ENCODE results near the gene SURF2. TPM values are rescaled to one million over a fixed set of nuclear protein-coding genes. Genes with fewer than 3 reads are reported as not detected.

Gene SURF2
- total and polyA plus RNA-seq, 9 of the 15 experiments (the other 6 are each of a cell fraction or from before 2014, with no cell fraction given) = 5.5 to 82.5 (median 21.3) TPM

- TF ChIP-seq, protein P1, sequence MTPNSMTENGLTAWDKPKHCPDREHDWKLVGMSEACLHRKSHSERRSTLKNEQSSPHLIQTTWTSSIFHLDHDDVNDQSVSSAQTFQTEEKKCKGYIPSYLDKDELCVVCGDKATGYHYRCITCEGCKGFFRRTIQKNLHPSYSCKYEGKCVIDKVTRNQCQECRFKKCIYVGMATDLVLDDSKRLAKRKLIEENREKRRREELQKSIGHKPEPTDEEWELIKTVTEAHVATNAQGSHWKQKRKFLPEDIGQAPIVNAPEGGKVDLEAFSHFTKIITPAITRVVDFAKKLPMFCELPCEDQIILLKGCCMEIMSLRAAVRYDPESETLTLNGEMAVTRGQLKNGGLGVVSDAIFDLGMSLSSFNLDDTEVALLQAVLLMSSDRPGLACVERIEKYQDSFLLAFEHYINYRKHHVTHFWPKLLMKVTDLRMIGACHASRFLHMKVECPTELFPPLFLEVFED (CRISPR knock-in tag; conservative IDR thresholded peaks at IDR 0.05) = peak; percentile 88
- TF ChIP-seq, protein P2, sequence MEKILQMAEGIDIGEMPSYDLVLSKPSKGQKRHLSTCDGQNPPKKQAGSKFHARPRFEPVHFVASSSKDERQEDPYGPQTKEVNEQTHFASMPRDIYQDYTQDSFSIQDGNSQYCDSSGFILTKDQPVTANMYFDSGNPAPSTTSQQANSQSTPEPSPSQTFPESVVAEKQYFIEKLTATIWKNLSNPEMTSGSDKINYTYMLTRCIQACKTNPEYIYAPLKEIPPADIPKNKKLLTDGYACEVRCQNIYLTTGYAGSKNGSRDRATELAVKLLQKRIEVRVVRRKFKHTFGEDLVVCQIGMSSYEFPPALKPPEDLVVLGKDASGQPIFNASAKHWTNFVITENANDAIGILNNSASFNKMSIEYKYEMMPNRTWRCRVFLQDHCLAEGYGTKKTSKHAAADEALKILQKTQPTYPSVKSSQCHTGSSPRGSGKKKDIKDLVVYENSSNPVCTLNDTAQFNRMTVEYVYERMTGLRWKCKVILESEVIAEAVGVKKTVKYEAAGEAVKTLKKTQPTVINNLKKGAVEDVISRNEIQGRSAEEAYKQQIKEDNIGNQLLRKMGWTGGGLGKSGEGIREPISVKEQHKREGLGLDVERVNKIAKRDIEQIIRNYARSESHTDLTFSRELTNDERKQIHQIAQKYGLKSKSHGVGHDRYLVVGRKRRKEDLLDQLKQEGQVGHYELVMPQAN (IDR thresholded peaks at IDR 0.05; ENCODE audit: borderline replicate concordance) = peak; percentile 73; the same call in 1 of the 2 replicates
- TF ChIP-seq, protein P3, sequence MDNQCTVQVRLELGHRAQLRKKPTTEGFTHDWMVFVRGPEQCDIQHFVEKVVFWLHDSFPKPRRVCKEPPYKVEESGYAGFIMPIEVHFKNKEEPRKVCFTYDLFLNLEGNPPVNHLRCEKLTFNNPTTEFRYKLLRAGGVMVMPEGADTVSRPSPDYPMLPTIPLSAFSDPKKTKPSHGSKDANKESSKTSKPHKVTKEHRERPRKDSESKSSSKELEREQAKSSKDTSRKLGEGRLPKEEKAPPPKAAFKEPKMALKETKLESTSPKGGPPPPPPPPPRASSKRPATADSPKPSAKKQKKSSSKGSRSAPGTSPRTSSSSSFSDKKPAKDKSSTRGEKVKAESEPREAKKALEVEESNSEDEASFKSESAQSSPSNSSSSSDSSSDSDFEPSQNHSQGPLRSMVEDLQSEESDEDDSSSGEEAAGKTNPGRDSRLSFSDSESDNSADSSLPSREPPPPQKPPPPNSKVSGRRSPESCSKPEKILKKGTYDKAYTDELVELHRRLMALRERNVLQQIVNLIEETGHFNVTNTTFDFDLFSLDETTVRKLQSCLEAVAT (IDR thresholded peaks at IDR 0.05) = 0 out of 4 replicates have a peak, but pooled peaks of 1 of the 2 experiments have one; percentile 67
- TF ChIP-seq FOXM1 (IDR thresholded peaks at IDR 0.05; ENCODE audit: low read depth) (peak; percentile 77), FOXM1 (CRISPR knock-in tag; IDR thresholded peaks at IDR 0.05; ENCODE audit: low read depth) (no peak), LEF1 (IDR thresholded peaks at IDR 0.05) (no peak), ERF (CRISPR knock-in tag; IDR thresholded peaks at IDR 0.05) (peak; percentile 57), MBD2 (IDR thresholded peaks at IDR 0.05; ENCODE audit: borderline replicate concordance, low read depth) (peak; percentile 92), EP400 (IDR thresholded peaks at IDR 0.05) (peak; percentile 98), CREM (IDR thresholded peaks at IDR 0.05; ENCODE audit: low read depth) (peak; percentile 35; the same call in 1 of the 2 replicates), ESRRB (CRISPR knock-in tag; IDR thresholded peaks at IDR 0.05; ENCODE audit: borderline replicate concordance) (no peak), ETV1 (tag; conservative IDR thresholded peaks at IDR 0.05; ENCODE audit: low read depth) (peak; percentile 51; the same call in 1 of the 2 replicates), PML (IDR thresholded peaks at IDR 0.05; ENCODE audit: low read length) (peak; percentile 93), TSC22D4 (tag; IDR thresholded peaks at IDR 0.05) (no peak), CREB1 (IDR thresholded peaks at IDR 0.05) (peak; percentile 54; the same call in 1 of the 2 replicates), CREB1 (CRISPR knock-in tag; IDR thresholded peaks at IDR 0.05) (no peak; the same call in 1 of the 2 replicates), E2F1 (CRISPR knock-in tag; IDR thresholded peaks at IDR 0.05) (peak; percentile 18), MXI1 (IDR thresholded peaks at IDR 0.05; ENCODE audit: low read depth, low read length) (peak; percentile 60; the same call in 1 of the 2 replicates)
- TF ChIP-seq, protein P4, sequence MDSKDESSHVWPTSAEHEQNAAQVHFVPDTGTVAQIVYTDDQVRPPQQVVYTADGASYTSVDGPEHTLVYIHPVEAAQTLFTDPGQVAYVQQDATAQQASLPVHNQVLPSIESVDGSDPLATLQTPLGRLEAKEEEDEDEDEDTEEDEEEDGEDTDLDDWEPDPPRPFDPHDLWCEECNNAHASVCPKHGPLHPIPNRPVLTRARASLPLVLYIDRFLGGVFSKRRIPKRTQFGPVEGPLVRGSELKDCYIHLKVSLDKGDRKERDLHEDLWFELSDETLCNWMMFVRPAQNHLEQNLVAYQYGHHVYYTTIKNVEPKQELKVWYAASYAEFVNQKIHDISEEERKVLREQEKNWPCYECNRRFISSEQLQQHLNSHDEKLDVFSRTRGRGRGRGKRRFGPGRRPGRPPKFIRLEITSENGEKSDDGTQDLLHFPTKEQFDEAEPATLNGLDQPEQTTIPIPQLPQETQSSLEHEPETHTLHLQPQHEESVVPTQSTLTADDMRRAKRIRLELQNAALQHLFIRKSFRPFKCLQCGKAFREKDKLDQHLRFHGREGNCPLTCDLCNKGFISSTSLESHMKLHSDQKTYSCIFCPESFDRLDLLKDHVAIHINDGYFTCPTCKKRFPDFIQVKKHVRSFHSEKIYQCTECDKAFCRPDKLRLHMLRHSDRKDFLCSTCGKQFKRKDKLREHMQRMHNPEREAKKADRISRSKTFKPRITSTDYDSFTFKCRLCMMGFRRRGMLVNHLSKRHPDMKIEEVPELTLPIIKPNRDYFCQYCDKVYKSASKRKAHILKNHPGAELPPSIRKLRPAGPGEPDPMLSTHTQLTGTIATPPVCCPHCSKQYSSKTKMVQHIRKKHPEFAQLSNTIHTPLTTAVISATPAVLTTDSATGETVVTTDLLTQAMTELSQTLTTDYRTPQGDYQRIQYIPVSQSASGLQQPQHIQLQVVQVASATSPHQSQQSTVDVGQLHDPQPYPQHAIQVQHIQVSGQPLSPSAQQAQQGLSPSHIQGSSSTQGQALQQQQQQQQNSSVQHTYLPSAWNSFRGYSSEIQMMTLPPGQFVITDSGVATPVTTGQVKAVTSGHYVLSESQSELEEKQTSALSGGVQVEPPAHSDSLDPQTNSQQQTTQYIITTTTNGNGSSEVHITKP (IDR thresholded peaks at IDR 0.05; ENCODE audit: partially characterized antibody) = peak; percentile 12
Measured at GRCh38 chr9:133347985-133348717, 8.2 kb upstream of the SURF2 start, which contains the start of the genes MED22 and RPL7A (continued).
